GM13976 (cell line): ENCODE measurements around the gene DMAC2L.
A peak's percentile ranks its signal among the peaks of the same experiment; 100 is the strongest.

ENCODE experiments used
- DNase-seq: peaks from one replicate; pipeline ENCODE4 v3.0.0; 2012; ENCODE audit warnings: low spot score
- CTCF ChIP-seq: IDR thresholded peaks from 2 replicates; pipeline ENCODE4 v1.5.1; 2012; ENCODE audit warnings: borderline replicate concordance, mild to moderate bottlenecking; ENCODE audit not compliant: insufficient read depth; ENCODE audit errors: extremely low read depth, missing control alignments, control extremely low read depth
- in situ Hi-C: fragments of 300-500 bp; cut with MboI; formaldehyde crosslinking; loops from one replicate; pipeline ENCODE4 v1.12.0; 2022; ENCODE audit warnings: low sequenced_read_pairs, mixed read lengths, inconsistent platforms; ENCODE audit not compliant: unreplicated experiment

DMAC2L gene

GRCh38 chr14:50319721-50320120 lies 7.6 kb downstream of the DMAC2L start:
- in situ Hi-C loops: no loop called here
- no peak for TF ChIP-seq CTCF
- DNase-seq: no peak

GRCh38 chr14:50320283-50320682 lies 8.2 kb downstream of the DMAC2L start:
- in situ Hi-C loops: no loop called here
- DNase-seq: no peak
- no peak for TF ChIP-seq CTCF

- in situ Hi-C loops: no loop called here
- peak; percentile 74 for TF ChIP-seq CTCF
- DNase-seq: peak; percentile 77
Observed at GRCh38 chr14:50321009-50321660, 9.0 kb downstream of the DMAC2L start.

GRCh38 chr14:50331596-50331995 lies 19.5 kb downstream of the DMAC2L start:
- in situ Hi-C loops: no loop called here
- no peak for DNase-seq
- TF ChIP-seq CTCF: no peak

- DNase-seq: no peak
- in situ Hi-C loops: no loop called here
- TF ChIP-seq CTCF: no peak
Observed at GRCh38 chr14:50333014-50333509, 20.9 kb downstream of the DMAC2L start.

GRCh38 chr14:50334211-50334610 lies 22.1 kb downstream of the DMAC2L start:
- no peak for TF ChIP-seq CTCF
- in situ Hi-C loops: no loop called here
- no peak for DNase-seq

- TF ChIP-seq CTCF: no peak
- in situ Hi-C loops: no loop called here
- no peak for DNase-seq
Observed at GRCh38 chr14:50335389-50335788, 23.3 kb downstream of the DMAC2L start.
